Measurements from ENCODE around the gene CFAP68. TPM values are rescaled to one million over a fixed set of nuclear protein-coding genes. Genes with fewer than 3 reads are reported as not detected.

The CFAP68 gene
- total RNA-seq, 1 experiment from 2014 or later: 23.4 TPM

DNA sequence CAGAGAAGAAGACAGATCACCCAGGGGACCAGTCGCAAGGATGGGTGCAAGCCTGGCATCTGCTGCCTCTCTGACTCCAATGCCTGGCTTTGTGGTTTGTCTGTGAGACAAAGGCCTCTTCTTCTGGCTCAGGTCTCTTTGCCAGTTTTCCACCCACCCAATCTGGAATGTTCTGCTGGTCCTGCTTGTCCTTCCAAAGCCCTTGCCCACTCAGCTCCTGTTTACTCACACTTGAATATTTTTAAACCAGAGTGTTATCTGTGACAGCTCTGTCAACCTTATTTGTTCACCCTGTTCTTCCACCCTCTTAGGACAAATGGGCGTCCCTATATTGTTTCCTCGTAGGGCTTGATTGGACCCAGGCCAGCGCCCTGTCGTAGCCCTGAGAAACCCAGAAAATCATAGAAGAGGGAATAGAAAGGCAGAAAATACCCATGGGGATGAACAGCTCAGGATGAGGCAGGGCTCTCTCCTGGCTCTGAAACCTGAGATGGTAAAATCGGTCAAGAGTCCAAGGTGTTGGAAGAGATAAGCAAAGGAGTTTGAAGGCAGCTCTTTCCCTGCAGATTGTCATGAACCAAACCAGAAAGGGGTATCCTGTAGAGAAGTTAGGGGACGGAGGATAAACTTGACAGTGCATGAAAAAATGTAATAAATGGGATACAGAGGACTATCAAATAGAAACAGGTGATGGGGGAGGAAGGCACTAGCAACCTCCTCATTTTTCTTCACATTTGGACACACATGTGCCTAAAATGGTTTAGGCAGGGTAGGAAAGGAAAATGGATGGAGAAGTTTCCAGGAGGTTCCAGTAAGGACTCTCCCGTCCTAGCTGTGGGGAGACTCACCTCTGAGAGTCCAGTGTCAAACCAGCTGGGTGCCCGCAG lies 31.6 kb downstream of the CFAP68 start:
- Histone ChIP-seq H2BK5ac (ENCODE audit: insufficient read length, low read length) (no peak overlapping the region), H3K23ac (ENCODE audit: insufficient read length, low read depth, low read length) (no peak overlapping the region), H2BK120ac (ENCODE audit: low read depth, low read length, poor library complexity, severe bottlenecking) (no peak overlapping the region), H4K5ac (ENCODE audit: insufficient read length, low read depth, low read length) (no peak overlapping the region), H3K79me1 (ENCODE audit: insufficient read depth, low read depth, low read length, poor library complexity, severe bottlenecking) (no peaks in the 10 kb centered on the region), H3K4me2 (ENCODE audit: insufficient read depth, insufficient read length, low read length) (no peak overlapping the region), H3K4ac (ENCODE audit: low read depth, low read length) (no peak overlapping the region), H3K27ac (ENCODE audit: insufficient read length, low read depth, low read length) (no peak overlapping the region), H3K14ac (ENCODE audit: insufficient read depth, low read length) (no peak overlapping the region), H2AK5ac (ENCODE audit: insufficient read length, low read length) (no peak overlapping the region), H3K27me3 (ENCODE audit: insufficient read depth, low read length) (no peaks in the 10 kb centered on the region), H4K91ac (ENCODE audit: insufficient read length, low read depth, low read length) (no peak overlapping the region), H4K8ac (replicated peaks; ENCODE audit: insufficient read length, low read depth, low read length) (no peak overlapping the region), H2AFZ (ENCODE audit: low read length) (no peak overlapping the region), H3T11ph (ENCODE audit: low read length) (no peak overlapping the region), H2BK15ac (ENCODE audit: low read depth, low read length) (no peak overlapping the region), H4K20me1 (ENCODE audit: control insufficient read depth, insufficient read depth, insufficient read length) (no peaks in the 10 kb centered on the region), H3K9ac (ENCODE audit: extremely low read depth, insufficient read length, low read length) (no peak overlapping the region), H3K56ac (ENCODE audit: insufficient read length, low read depth, low read length) (no peak overlapping the region), H2BK12ac (ENCODE audit: insufficient read length, low read depth, low read length) (no peak overlapping the region), H3K18ac (ENCODE audit: insufficient read length, low read depth, low read length) (no peak overlapping the region), H2BK20ac (ENCODE audit: low read depth, low read length, poor library complexity, severe bottlenecking) (no peak overlapping the region), H3K4me1 (ENCODE audit: insufficient read depth, low read length) (0 out of 2 replicates have a peak, but pooled peaks cover 2% of the 10 kb centered on the region), H3K79me2 (ENCODE audit: insufficient read depth, low read length) (no peaks in the 10 kb centered on the region), H3K23me2 (ENCODE audit: insufficient read length, low read depth, low read length, poor library complexity, severe bottlenecking) (no peaks in the 10 kb centered on the region), H3K9me3 (ENCODE audit: control insufficient read depth, low read depth, low read length) (no peaks in the 10 kb centered on the region)
- Mint-ChIP-seq H3K4me3 (no peak overlapping the region; a peak in 1 of 5 replicates), H3K36me3 (ENCODE audit: insufficient read depth in 1 of 3, low read depth in 3 of 3) (no peaks in the 10 kb centered on the region), H3K4me1 (peaks cover 16 to 31% of the 10 kb centered on the region in 2 experiments), H3K27ac (no peak overlapping the region; a peak in 1 of 7 replicates), H3K9me3 (no peaks in the 10 kb centered on the region), H3K27me3 (ENCODE audit: low read depth) (no peaks in the 10 kb centered on the region)
- TF ChIP-seq, protein P1, sequence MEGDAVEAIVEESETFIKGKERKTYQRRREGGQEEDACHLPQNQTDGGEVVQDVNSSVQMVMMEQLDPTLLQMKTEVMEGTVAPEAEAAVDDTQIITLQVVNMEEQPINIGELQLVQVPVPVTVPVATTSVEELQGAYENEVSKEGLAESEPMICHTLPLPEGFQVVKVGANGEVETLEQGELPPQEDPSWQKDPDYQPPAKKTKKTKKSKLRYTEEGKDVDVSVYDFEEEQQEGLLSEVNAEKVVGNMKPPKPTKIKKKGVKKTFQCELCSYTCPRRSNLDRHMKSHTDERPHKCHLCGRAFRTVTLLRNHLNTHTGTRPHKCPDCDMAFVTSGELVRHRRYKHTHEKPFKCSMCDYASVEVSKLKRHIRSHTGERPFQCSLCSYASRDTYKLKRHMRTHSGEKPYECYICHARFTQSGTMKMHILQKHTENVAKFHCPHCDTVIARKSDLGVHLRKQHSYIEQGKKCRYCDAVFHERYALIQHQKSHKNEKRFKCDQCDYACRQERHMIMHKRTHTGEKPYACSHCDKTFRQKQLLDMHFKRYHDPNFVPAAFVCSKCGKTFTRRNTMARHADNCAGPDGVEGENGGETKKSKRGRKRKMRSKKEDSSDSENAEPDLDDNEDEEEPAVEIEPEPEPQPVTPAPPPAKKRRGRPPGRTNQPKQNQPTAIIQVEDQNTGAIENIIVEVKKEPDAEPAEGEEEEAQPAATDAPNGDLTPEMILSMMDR (conservative IDR thresholded peaks at IDR 0.05): no peak
- no peak for DNase-seq
- no CpG with 5 or more reads among the region's 9 CpGs for WGBS (ENCODE audit: extremely low coverage, insufficient read length, low lambda C conversion rate)

Measured in H9 (cell line).